ENCODE results near the gene FSIP1. TPM values are rescaled to one million over a fixed set of nuclear protein-coding genes. Genes with fewer than 3 reads are reported as not detected.

Gene FSIP1
- polyA plus RNA-seq, 4 donors, result 1.8 to 2.8 (median 2.0) TPM

DNA sequence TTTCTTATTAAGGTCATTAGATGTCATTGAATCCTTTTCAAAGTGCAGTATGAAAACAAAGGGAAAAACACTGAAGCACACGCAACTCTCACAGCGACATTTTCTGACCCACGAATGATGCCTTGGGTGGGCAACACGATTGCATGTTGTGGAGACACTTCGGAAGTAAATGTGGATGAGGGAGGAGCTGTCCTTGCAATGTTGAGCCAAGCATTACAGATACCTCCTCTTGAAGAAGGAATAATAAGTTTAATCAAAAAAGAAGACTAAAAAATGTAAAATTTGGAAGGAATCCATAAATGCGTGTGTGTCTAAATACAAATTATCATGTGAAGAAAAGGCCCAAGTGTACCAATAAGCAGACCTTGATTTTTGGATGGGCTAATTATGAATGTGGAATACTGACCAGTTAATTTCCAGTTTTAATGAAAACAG lies 184.9 kb downstream of the FSIP1 start:
- no peak for DNase-seq (ENCODE audit: low read depth in 4 of 4, low spot score in 3 of 4)

DNA sequence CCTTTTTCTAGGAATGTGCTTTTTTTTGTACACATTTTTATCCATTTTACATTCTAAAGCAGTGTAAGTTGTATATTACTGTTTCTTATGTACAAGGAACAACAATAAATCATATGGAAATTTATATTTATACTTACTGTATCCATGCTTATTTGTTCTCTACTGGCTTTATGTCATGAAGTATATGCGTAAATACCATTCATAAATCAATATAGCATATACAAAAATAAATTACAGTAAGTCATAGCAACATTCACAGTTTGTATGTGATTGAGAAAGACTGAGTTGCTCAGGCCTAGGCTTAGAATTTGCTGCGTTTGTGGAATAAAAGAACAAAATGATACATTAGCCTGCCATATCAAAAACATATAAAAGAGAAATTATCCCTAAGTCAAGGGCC lies 185.3 kb downstream of the FSIP1 start:
- no peak for DNase-seq (ENCODE audit: low read depth in 4 of 4, low spot score in 3 of 4)

DNA sequence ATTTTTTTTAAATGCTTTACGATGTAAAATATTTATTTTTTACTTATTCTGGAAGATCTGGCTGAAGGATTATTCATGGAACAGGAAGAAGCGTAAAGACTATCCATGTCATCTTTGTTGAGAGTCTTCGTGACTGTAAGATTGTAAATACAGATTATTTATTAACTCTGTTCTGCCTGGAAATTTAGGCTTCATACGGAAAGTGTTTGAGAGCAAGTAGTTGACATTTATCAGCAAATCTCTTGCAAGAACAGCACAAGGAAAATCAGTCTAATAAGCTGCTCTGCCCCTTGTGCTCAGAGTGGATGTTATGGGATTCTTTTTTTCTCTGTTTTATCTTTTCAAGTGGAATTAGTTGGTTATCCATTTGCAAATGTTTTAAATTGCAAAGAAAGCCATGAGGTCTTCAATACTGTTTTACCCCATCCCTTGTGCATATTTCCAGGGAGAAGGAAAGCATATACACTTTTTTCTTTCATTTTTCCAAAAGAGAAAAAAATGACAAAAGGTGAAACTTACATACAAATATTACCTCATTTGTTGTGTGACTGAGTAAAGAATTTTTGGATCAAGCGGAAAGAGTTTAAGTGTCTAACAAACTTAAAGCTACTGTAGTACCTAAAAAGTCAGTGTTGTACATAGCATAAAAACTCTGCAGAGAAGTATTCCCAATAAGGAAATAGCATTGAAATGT lies 186.1 kb downstream of the FSIP1 start:
- no peak for DNase-seq (ENCODE audit: low read depth in 4 of 4, low spot score in 3 of 4)

DNA sequence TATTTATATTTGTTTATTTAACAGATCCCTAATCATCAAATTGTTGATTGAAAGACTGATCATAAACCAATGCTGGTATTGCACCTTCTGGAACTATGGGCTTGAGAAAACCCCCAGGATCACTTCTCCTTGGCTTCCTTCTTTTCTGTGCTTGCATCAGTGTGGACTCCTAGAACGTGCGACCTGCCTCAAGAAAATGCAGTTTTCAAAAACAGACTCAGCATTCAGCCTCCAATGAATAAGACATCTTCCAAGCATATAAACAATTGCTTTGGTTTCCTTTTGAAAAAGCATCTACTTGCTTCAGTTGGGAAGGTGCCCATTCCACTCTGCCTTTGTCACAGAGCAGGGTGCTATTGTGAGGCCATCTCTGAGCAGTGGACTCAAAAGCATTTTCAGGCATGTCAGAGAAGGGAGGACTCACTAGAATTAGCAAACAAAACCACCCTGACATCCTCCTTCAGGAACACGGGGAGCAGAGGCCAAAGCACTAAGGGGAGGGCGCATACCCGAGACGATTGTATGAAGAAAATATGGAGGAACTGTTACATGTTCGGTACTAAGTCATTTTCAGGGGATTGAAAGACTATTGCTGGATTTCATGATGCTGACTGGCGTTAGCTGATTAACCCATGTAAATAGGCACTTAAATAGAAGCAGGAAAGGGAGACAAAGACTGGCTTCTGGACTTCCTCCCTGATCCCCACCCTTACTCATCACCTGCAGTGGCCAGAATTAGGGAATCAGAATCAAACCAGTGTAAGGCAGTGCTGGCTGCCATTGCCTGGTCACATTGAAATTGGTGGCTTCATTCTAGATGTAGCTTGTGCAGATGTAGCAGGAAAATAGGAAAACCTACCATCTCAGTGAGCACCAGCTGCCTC lies 187.1 kb downstream of the FSIP1 start:
- no peak for DNase-seq (ENCODE audit: low read depth in 4 of 4, low spot score in 3 of 4)

DNA sequence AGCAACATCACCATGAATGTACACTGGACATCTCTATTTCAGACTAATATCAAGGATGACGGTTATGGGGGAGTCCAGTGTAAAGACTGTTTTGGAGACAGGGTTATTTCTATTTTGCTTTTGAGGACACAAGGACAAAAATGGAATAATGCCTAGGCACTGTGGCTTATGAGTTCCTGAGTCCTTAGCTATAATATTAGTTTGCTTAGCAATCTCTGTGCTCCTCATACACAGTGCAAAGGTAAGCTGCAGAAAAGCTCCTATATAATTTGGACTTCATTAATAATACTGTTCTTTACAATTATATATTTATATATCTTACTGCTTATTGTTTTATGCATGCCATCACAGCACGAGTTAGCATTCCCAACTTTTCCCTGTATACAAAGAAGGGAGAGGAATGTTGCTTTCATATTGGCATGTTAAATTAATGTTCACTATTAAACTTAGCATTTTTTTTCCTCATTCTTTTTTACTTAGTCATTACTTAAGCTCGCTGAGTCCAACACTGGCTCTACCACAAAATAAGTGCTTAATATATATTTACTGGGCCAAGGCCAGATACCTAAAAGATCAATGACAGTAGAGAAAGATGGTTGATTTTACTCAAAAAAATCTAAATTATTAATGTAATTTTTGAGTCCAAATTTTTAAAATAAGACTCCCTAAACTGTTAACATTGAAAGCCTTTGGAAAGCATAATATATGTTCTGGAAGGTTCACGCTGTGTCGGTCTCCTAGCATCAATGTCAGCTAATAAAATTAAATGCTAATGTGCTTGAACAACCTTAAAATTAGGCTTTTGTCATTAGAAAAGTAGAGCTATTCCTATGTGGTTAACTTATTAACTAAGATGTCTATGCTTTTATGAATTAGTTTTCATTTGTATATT lies 187.9 kb downstream of the FSIP1 start:
- no peak for DNase-seq (ENCODE audit: low read depth in 4 of 4, low spot score in 3 of 4)

DNA sequence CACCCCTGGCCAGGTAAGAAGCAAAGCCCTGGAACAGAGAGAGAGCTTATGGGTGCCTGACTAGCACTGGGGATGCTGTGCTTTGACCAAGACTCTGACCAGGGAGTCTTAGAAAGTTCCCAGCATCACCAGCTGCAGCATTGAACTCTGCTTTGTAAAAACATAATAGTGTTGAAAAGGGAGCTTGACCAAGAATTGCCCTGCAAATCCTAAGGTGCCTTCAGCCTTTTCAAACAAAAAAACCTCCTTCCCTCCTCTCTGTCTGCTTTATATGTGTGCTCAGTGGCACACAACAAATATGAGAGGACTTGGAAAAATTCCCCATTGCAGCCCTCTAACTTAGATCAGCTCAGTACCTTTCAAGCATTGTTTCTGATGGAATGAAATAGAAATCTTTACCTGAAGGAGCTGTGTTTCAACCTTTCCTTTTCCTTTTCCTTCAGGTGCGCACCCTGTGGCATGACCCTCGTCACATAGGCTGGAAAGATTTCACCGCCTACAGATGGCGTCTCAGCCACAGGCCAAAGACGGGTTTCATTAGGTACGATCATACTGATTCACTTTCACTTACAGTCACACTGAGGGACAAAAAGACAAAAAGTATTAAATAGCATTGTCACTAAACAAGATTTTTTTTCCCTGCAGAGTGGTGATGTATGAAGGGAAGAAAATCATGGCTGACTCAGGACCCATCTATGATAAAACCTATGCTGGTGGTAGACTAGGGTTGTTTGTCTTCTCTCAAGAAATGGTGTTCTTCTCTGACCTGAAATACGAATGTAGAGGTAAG lies 188.8 kb downstream of the FSIP1 start:
- no peak for DNase-seq (ENCODE audit: low read depth in 4 of 4, low spot score in 3 of 4)

DNA sequence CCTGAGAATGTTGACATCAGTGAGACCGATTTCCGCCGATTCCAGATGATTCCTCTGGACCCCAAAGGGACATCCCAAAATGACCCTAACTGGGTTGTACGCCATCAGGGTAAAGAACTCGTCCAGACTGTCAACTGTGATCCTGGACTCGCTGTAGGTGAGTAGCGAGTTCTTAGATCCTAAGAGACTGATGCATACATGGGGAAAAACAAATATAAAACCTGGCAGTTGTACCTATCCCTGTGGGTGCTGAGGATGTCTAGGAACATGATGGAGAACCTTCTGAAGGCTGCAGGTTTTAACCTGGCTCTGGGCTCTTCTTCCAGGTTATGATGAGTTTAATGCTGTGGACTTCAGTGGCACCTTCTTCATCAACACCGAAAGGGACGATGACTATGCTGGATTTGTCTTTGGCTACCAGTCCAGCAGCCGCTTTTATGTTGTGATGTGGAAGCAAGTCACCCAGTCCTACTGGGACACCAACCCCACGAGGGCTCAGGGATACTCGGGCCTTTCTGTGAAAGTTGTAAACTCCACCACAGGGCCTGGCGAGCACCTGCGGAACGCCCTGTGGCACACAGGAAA lies 189.5 kb downstream of the FSIP1 start:
- no peak for DNase-seq (ENCODE audit: low read depth in 4 of 4, low spot score in 3 of 4)

DNA sequence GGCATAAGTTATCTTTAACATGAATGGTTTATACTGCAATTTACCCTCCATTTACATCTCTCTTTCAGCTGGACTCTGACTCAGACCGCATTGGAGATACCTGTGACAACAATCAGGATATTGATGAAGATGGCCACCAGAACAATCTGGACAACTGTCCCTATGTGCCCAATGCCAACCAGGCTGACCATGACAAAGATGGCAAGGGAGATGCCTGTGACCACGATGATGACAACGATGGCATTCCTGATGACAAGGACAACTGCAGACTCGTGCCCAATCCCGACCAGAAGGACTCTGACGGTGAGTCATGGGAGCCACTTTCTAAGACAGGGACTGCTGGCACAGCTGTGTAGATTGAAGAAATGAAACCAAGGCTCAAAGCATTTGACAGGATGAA lies 190.1 kb downstream of the FSIP1 start:
- no peak for DNase-seq (ENCODE audit: low read depth in 4 of 4, low spot score in 3 of 4)

DNA sequence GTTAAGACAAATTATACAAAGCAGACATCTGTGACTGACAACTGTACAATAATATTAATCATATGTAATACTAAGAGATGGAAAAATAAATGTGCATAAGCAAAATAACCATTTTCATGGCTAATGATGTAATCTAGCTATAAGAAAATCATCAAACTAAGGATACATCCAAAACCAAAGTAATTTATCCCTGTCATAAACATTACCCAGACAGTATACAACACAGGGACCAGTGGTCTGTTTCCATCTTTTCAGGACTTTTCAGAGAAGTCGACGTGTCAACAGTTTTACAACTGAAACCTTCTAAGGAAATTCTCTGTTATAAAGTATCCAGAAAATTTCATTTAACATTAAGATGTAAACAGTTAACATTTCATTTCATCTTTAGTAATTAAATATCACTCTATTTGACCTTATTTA lies 190.7 kb downstream of the FSIP1 start:
- no peak for DNase-seq (ENCODE audit: low read depth in 4 of 4, low spot score in 3 of 4)

DNA sequence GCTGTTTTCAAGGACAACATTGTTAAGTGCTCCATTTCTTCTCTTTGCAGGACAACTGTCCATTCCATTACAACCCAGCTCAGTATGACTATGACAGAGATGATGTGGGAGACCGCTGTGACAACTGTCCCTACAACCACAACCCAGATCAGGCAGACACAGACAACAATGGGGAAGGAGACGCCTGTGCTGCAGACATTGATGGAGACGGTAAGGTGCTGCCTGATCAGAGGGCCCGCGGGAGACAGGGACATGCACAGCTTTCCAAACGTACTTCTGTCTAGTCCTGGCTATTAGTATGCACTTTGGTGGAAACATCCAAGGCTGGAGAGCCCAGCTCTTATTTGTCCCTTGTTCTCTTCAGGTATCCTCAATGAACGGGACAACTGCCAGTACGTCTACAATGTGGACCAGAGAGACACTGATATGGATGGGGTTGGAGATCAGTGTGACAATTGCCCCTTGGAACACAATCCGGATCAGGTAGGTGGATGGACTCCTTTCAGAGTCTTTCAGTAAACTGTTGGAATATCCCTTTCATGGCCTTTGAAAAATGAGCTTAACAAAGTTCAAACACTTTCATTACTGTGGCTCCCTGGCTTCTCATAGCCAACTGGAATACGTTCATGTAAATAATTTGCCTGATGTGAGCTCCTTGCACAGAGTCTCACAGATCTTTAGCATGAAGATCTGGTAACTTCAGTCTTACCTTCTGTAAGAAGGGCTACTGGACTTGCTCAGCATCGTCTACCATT lies 191.3 kb downstream of the FSIP1 start:
- no peak for DNase-seq (ENCODE audit: low read depth in 4 of 4, low spot score in 3 of 4)

DNA sequence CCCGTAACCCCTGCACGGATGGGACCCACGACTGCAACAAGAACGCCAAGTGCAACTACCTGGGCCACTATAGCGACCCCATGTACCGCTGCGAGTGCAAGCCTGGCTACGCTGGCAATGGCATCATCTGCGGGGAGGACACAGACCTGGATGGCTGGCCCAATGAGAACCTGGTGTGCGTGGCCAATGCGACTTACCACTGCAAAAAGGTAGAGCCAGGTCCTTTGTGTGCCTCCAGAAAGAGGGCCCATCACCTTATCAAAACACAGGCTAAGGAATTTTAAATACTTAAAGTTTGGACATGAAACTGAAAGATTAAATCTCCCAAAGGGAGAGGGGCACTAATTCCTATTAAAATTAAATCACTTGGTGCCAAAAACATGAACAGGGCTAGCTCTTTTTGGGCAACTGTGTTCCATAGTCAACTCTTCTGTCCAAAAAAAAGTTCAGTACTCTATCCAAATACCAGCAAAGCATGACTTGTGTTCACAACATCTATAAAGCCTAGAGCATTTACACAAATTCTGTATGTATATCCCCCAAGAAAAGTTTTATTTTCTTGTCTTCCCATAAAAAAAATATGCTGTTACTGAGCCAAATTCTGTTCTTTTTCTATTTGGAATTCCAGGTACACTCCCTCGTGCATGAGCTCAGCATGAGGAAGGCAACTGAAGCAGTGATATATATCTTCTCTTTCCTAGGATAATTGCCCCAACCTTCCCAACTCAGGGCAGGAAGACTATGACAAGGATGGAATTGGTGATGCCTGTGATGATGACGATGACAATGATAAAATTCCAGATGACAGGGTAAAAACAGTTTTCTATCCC lies 192.6 kb downstream of the FSIP1 start:
- DNase-seq (ENCODE audit: low read depth in 4 of 4, low spot score in 3 of 4), result no peak

DNA sequence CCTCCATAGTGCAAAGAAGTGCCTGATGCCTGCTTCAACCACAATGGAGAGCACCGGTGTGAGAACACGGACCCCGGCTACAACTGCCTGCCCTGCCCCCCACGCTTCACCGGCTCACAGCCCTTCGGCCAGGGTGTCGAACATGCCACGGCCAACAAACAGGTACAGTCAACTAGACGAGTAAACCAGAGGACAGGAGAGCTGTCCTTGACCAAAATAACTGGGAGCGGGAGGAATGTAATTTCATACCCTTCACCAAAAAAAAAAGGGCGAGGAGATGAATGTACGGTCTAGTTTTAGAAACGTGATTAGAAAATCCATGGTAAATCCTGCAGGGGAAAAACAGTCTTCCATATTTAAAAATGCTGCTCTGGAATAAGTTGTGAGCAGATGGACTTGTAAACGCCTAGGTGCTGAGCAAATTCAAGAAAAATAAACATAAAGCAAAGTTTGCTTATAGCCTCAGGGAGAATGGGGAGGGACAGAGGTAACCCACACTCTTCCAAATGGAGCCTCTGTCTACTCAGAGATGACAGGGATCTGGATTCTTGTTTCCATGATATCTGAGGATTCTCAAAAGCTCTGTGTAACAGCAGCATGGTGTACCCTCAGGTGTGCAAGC lies 193.3 kb downstream of the FSIP1 start:
- DNase-seq (ENCODE audit: low read depth in 4 of 4, low spot score in 3 of 4), result no peak

DNA sequence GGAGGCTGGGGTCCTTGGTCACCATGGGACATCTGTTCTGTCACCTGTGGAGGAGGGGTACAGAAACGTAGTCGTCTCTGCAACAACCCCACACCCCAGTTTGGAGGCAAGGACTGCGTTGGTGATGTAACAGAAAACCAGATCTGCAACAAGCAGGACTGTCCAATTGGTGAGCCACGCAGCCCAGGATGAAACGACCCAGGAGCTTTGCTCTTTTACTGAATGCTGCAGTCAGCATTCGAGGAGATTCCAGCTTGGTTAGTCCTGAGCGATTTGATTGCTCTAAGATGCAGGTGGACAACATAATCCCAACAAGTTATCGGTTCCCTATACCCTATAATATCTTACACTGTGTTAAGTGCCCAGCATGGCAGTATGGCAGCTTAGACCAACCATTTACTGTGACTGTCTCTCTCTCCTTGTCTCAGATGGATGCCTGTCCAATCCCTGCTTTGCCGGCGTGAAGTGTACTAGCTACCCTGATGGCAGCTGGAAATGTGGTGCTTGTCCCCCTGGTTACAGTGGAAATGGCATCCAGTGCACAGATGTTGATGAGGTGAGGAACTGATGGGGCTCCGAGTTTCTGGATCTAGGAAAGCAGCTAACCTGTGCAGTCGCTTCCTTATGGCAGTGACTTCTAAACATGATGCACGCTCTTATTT lies 194.0 kb downstream of the FSIP1 start:
- DNase-seq (ENCODE audit: low read depth in 4 of 4, low spot score in 3 of 4), result no peak

DNA sequence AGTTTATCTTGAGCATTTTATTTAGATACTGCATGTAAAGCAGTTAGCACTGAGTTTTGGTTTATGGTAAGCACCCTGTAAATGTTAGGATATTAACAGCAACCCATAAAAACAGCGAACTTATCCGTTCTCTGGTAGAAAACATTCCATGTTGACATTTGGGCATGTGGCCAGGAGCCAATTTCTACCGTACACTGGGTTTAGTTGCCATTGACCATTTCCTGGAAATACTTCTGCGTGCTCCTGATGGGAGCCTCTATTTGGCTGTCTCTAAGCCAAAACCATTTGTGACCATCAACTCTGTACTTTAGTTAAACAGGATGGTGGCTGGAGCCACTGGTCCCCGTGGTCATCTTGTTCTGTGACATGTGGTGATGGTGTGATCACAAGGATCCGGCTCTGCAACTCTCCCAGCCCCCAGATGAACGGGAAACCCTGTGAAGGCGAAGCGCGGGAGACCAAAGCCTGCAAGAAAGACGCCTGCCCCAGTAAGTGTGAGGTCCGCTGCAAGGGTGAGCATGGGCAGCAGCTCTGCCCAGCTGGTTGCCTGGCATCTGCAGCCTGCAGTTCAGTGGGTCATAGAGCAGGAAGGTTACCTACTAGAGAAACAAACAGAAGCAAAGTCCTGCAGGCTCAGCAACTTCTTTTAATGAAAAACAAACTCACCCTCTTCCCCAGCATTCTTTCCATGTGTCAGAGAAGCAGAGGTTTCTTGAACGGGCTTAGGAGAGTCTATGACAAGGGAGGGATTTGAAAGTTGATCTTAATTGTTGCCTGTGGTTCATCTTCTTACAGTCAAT lies 194.7 kb downstream of the FSIP1 start:
- DNase-seq (ENCODE audit: low read depth in 4 of 4, low spot score in 3 of 4), result no peak

DNA sequence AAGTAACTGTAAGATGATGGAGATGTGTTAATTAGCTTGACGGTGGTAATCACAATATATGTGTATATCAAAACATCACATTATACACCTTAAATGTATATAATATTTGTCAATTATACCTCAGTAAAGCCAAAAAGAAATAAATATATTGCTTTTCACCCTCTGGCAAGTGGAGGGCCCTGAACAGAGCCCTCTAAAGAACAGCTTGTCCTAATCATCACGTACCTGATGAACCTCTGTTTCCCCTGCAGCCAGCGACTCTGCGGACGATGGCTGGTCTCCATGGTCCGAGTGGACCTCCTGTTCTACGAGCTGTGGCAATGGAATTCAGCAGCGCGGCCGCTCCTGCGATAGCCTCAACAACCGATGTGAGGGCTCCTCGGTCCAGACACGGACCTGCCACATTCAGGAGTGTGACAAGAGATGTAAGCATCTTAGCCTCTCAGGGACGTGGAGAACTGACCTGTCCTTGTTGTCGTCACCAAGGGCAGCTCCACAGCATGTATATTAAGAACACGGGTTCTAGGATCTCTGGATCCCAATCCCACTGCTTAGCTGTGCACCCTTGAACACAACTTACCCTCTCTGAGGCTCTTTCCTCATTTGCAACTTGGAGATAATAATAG lies 195.4 kb downstream of the FSIP1 start:
- no peak for DNase-seq (ENCODE audit: low read depth in 4 of 4, low spot score in 3 of 4)

All from right renal pelvis (tissue), 4 donors.